HFFc6 (cell line): ENCODE data around the gene ZNF785. TPM values are rescaled to one million over a fixed set of nuclear protein-coding genes. Genes with fewer than 3 reads are reported as not detected.

Experiments
- DNase-seq: peaks from one replicate; pipeline ENCODE4 v3.0.0-alpha.2; 2018
- H3K27ac Mint-ChIP-seq: 2 replicates; pipeline ENCODE4 v1.8.0; 2020; ENCODE audit warnings: mild to moderate bottlenecking, mixed read lengths
- H3K27me3 Mint-ChIP-seq: 2 replicates; pipeline ENCODE4 v1.8.0; 2021; ENCODE audit warnings: mild to moderate bottlenecking, moderate library complexity, mixed read lengths; ENCODE audit not compliant: insufficient read depth
- H3K36me3 Mint-ChIP-seq: 2 replicates; pipeline ENCODE4 v1.8.0; 2021; ENCODE audit warnings: low read depth, mixed read lengths
- H3K4me1 Mint-ChIP-seq: 2 replicates; pipeline ENCODE4 v1.8.0; 2020; ENCODE audit warnings: low read depth, mixed read lengths
- H3K4me3 Mint-ChIP-seq: 2 replicates; pipeline ENCODE4 v1.8.0; 2020; ENCODE audit warnings: mild to moderate bottlenecking, moderate library complexity, mixed read lengths
- H3K9me3 Mint-ChIP-seq: 2 replicates; pipeline ENCODE4 v1.8.0; 2020; ENCODE audit warnings: mild to moderate bottlenecking, mixed read lengths
- CTCF ChIP-seq: fragments of 200-600 bp; sonication (generic); IDR thresholded peaks from 2 replicates; pipeline ENCODE4 v1.5.0; 2021; ENCODE audit warnings: antibody characterized with exemption, mild to moderate bottlenecking
- total RNA-seq, 6 experiments: library from RNA; stranded (reverse); fragmentation: NEBNext Ultra II Directional; extraction: Animal tissue kit (Norgen Biotek cat#: 25700); gene quantifications; 2 replicates in 1 of 6; 3 replicates in 5 of 6; pipeline ENCODE4 v1.2.3, GENCODE V29; 2021

The ZNF785 gene
- total RNA-seq, 6 experiments from 2014 or later = 7.3 to 12.2 (median 10.1) TPM

GRCh38 chr16:30559690-30560089 lies 25.8 kb downstream of the ZNF785 start:
- DNase-seq = no peak
- TF ChIP-seq CTCF = no peak
- Mint-ChIP-seq H3K27ac (no peak overlapping the region), H3K36me3 (peaks cover 6% of the 10 kb centered on the region), H3K9me3 (no peaks in the 10 kb centered on the region), H3K4me3 (no peak overlapping the region), H3K27me3 (peaks cover 1% of the 10 kb centered on the region), H3K4me1 (peaks cover 17% of the 10 kb centered on the region)

GRCh38 chr16:30558789-30559377 lies 26.6 kb downstream of the ZNF785 start:
- TF ChIP-seq CTCF = no peak
- H3K27me3 Mint-ChIP-seq = no peaks in the 10 kb centered on the region; the same call in none of the 2 replicates
- peaks cover 17% of the 10 kb centered on the region for H3K4me1 Mint-ChIP-seq
- no peak for DNase-seq
- H3K27ac Mint-ChIP-seq = peak overlapping the region; percentile 84
- peaks cover 11% of the 10 kb centered on the region for H3K36me3 Mint-ChIP-seq
- peak overlapping the region; percentile 90 for H3K4me3 Mint-ChIP-seq
- no peaks in the 10 kb centered on the region for H3K9me3 Mint-ChIP-seq

- Mint-ChIP-seq H3K36me3 (peaks cover 11% of the 10 kb centered on the region), H3K27ac (peak within 1 kb of the TSS; percentile 84), H3K27me3 (no peaks in the 10 kb centered on the region; the same call in none of the 2 replicates), H3K9me3 (no peaks in the 10 kb centered on the region), H3K4me3 (peak within 1 kb of the TSS; percentile 90), H3K4me1 (peaks cover 17% of the 10 kb centered on the region)
- TF ChIP-seq CTCF = peak; percentile 44
- peak; percentile 98 for DNase-seq
Observed at GRCh38 chr16:30557957-30558788, 27.3 kb downstream of the ZNF785 start, which contains the start of gene ZNF764. TSS of gene ZNF764 (minus strand) at chr16:30558374. CDS start at chr16:30558182, 192 bp downstream.

GRCh38 chr16:30557707-30557956 lies 27.9 kb downstream of the ZNF785 start:
- DNase-seq = no peak
- peaks cover 11% of the 10 kb centered on the region for H3K36me3 Mint-ChIP-seq
- peak overlapping the region; percentile 84 for H3K27ac Mint-ChIP-seq
- peaks cover 17% of the 10 kb centered on the region for H3K4me1 Mint-ChIP-seq
- H3K27me3 Mint-ChIP-seq = no peaks in the 10 kb centered on the region; the same call in none of the 2 replicates
- no peak; the same call in 1 of the 2 replicates for TF ChIP-seq CTCF
- H3K9me3 Mint-ChIP-seq = no peaks in the 10 kb centered on the region
- peak overlapping the region; percentile 90 for H3K4me3 Mint-ChIP-seq

GRCh38 chr16:30556125-30556473 lies 29.4 kb downstream of the ZNF785 start:
- H3K4me3 Mint-ChIP-seq = peak overlapping the region; percentile 58
- no peaks in the 10 kb centered on the region for H3K9me3 Mint-ChIP-seq
- no peak for DNase-seq
- peak overlapping the region; percentile 40; the same call in 1 of the 2 replicates for H3K27ac Mint-ChIP-seq
- H3K27me3 Mint-ChIP-seq = no peaks in the 10 kb centered on the region; the same call in 1 of the 2 replicates
- TF ChIP-seq CTCF = no peak
- peaks cover 17% of the 10 kb centered on the region for H3K4me1 Mint-ChIP-seq
- H3K36me3 Mint-ChIP-seq = peaks cover 11% of the 10 kb centered on the region
